Stimulated activated CD4-positive, alpha-beta T cell treated with anti-CD3 and anti-CD28 coated beads, Interleukin-4, amount 100 ng/mL, for 48 hours (primary cell): ENCODE results near the gene STK36.

Experiments
- DNase-seq, 2 donors: peaks; one replicate each; pipeline ENCODE4 v3.0.0-alpha.2; 2020; ENCODE audit warnings: low read depth in 2 of 2

The STK36 gene

GRCh38 chr2:218671654-218672566 lies at the start of gene STK36, which contains the start of gene RNF25:
Gene STK36, plus strand, starts transcription at chr2:218672086. Its CDS starts 744 bp downstream, at chr2:218672830.
Gene RNF25, minus strand, starts transcription at chr2:218672002. Its CDS starts 32 bp downstream, at chr2:218671970.
- DNase-seq = peak; percentile 77 to 79

- DNase-seq = no peak
Measured at GRCh38 chr2:218622606-218623365, 49.1 kb upstream of the STK36 start.

GRCh38 chr2:218623366-218623705 lies 48.5 kb upstream of the STK36 start:
- no peak for DNase-seq

- no peak for DNase-seq
Measured at GRCh38 chr2:218626369-218626768, 45.5 kb upstream of the STK36 start.

- no peak for DNase-seq
Measured at GRCh38 chr2:218627939-218628338, 43.9 kb upstream of the STK36 start.

GRCh38 chr2:218631837-218632236 lies 40.0 kb upstream of the STK36 start:
- DNase-seq = no peak

- no peak for DNase-seq
Measured at GRCh38 chr2:218635719-218636118, 36.2 kb upstream of the STK36 start.

GRCh38 chr2:218638372-218638771 lies 33.5 kb upstream of the STK36 start:
- DNase-seq = no peak

- DNase-seq = no peak
Measured at GRCh38 chr2:218642121-218642656, 29.7 kb upstream of the STK36 start.

- DNase-seq = no peak
Measured at GRCh38 chr2:218642786-218643185, 29.1 kb upstream of the STK36 start.

GRCh38 chr2:218643751-218644310 lies 28.1 kb upstream of the STK36 start:
- no peak for DNase-seq

GRCh38 chr2:218644721-218645120 lies 27.2 kb upstream of the STK36 start:
- no peak for DNase-seq

- no peak for DNase-seq
Measured at GRCh38 chr2:218645126-218645525, 26.8 kb upstream of the STK36 start.

GRCh38 chr2:218648088-218648786 lies 23.6 kb upstream of the STK36 start:
- peak in 1 of 2 donors; percentile 15 for DNase-seq

- no peak for DNase-seq
Measured at GRCh38 chr2:218648787-218649100, 23.1 kb upstream of the STK36 start.

GRCh38 chr2:218655751-218656150 lies 16.1 kb upstream of the STK36 start:
- no peak for DNase-seq

- peak; percentile 35 to 37 for DNase-seq
Measured at GRCh38 chr2:218658671-218659257, 13.1 kb upstream of the STK36 start.

GRCh38 chr2:218659258-218659987 lies 12.5 kb upstream of the STK36 start, which contains the start of the genes BCS1L and ZNF142:
Gene BCS1L, plus strand, starts transcription at chr2:218659683. Its CDS starts 1,305 bp downstream, at chr2:218660988.
Gene ZNF142, minus strand, starts transcription at chr2:218659623. Its CDS starts 3,194 bp downstream, at chr2:218656429.
- DNase-seq = peak; percentile 94 to 97

- DNase-seq = no peak
Measured at GRCh38 chr2:218659988-218660358, 11.9 kb upstream of the STK36 start.

GRCh38 chr2:218662377-218662776 lies 9.5 kb upstream of the STK36 start:
- no peak for DNase-seq
